H1 (cell line): ENCODE measurements around the gene ACP4. TPM values are rescaled to one million over a fixed set of nuclear protein-coding genes. Genes with fewer than 3 reads are reported as not detected.

ENCODE experiments used
- CTCF ChIA-PET: fragments of 300-600 bp; sonication (Branson Sonifier 250); formaldehyde crosslinking; loops from one replicate; lab custom pipeline; 2021; ENCODE audit not compliant: partially characterized antibody; lab: Charles Lee
- POLR2A ChIA-PET: fragments of 300-600 bp; sonication (Branson Sonifier 250); formaldehyde crosslinking; loops from one replicate; lab custom pipeline; 2021; ENCODE audit warnings: inconsistent platforms; ENCODE audit not compliant: partially characterized antibody; lab: Charles Lee
- DNase-seq, 2 experiments: peaks; one replicate each; pipeline versions ENCODE4 v3.0.0 to v3.0.0-alpha.2; 2010 to 2022; ENCODE audit warnings: low spot score in 2 of 2, low read depth in 1 of 2, mixed read lengths in 1 of 2
- FAIRE-seq: peaks from 2 replicates; lab custom pipeline; 2011; peaks lifted over from hg19 to GRCh38; lab: Jason Lieb, UNC
- H2AFZ ChIP-seq: 2 replicates; pipeline ENCODE4 v1.8.1; 2012; ENCODE audit warnings: low read length, inconsistent platforms
- H2AK5ac ChIP-seq: 2 replicates; pipeline ENCODE4 v1.6.1; 2013; ENCODE audit warnings: low read depth, low read length
- H2BK120ac ChIP-seq: replicated peaks from 2 replicates; pipeline ENCODE3; 2013; ENCODE audit warnings: low read depth, low read length, inconsistent platforms
- H2BK12ac ChIP-seq: 2 replicates; pipeline ENCODE4 v1.6.1; 2013; ENCODE audit warnings: low read depth, low read length
- H2BK15ac ChIP-seq: 2 replicates; pipeline ENCODE4 v1.6.1; 2013; ENCODE audit warnings: low read length
- H2BK20ac ChIP-seq: 2 replicates; pipeline ENCODE4 v1.6.1; 2013; ENCODE audit warnings: low read length
- H2BK5ac ChIP-seq: 2 replicates; pipeline ENCODE4 v1.6.1; 2013; ENCODE audit warnings: low read depth, low read length
- H3K14ac ChIP-seq: 2 replicates; pipeline ENCODE4 v1.6.1; 2013; ENCODE audit warnings: inconsistent platforms; ENCODE audit not compliant: insufficient read length
- H3K18ac ChIP-seq: 2 replicates; pipeline ENCODE4 v1.6.1; 2013; ENCODE audit warnings: low read length; ENCODE audit errors: extremely low read depth
- H3K23ac ChIP-seq: 2 replicates; pipeline ENCODE4 v1.6.1; 2013; ENCODE audit warnings: inconsistent platforms; ENCODE audit not compliant: insufficient read length
- H3K23me2 ChIP-seq: 2 replicates; pipeline ENCODE4 v1.6.1; 2013; ENCODE audit warnings: low read depth, low read length
- H3K27ac ChIP-seq: 2 replicates; pipeline ENCODE4 v1.6.1; 2011; ENCODE audit warnings: low read depth, low read length, inconsistent platforms
- H3K27me3 ChIP-seq, 4 experiments: replicated peaks in 1 of 4; 1 replicate in 1 of 4; 2 replicates in 3 of 4; pipeline versions ENCODE4 v1.6.1 to v1.8.1; 2011 to 2013; ENCODE audit warnings: low read length in 3 of 4, mild to moderate bottlenecking in 3 of 4, inconsistent platforms in 2 of 4, mixed read lengths in 2 of 4, moderate library complexity in 1 of 4; ENCODE audit not compliant: control insufficient read depth in 3 of 4, insufficient read depth in 3 of 4; ENCODE audit errors: extremely low read depth in 1 of 4
- H3K36me3 ChIP-seq, 4 experiments: 2 replicates each; pipeline versions ENCODE4 v1.6.1 to v1.8.1; 2011 to 2013; ENCODE audit warnings: mild to moderate bottlenecking in 4 of 4, low read length in 3 of 4, moderate library complexity in 2 of 4, control low read depth in 1 of 4, inconsistent platforms in 1 of 4; ENCODE audit not compliant: insufficient read depth in 4 of 4, control insufficient read depth in 2 of 4
- H3K4ac ChIP-seq: replicated peaks from 2 replicates; pipeline ENCODE3; 2013; ENCODE audit warnings: low read length, low read depth, mixed read lengths, inconsistent platforms; ENCODE audit not compliant: insufficient read length
- H3K4me1 ChIP-seq, 4 experiments: replicated peaks in 1 of 4; 1 replicate in 1 of 4; 2 replicates in 3 of 4; pipeline versions ENCODE4 v1.6.1 to v1.8.1; 2011 to 2013; ENCODE audit warnings: low read length in 3 of 4, inconsistent platforms in 2 of 4, mixed read lengths in 1 of 4; ENCODE audit not compliant: insufficient read depth in 4 of 4, control insufficient read depth in 3 of 4
- H3K4me2 ChIP-seq, 2 experiments: 2 replicates each; pipeline versions ENCODE4 v1.6.1 to v1.8.1; 2011 to 2013; ENCODE audit warnings: low read depth in 2 of 2, low read length in 2 of 2, control low read depth in 1 of 2, inconsistent platforms in 1 of 2, mild to moderate bottlenecking in 1 of 2; ENCODE audit not compliant: insufficient read depth in 1 of 2
- H3K4me3 ChIP-seq, 4 experiments: fragments of 200-600, 300-600 bp in 1 of 4; sonication (generic), shearing (Covaris generic), sonication (Bioruptor Twin) in 1 of 4; 2 replicates each; pipeline versions ENCODE4 v1.5.1 to v1.8.1; 2011 to 2016; ENCODE audit warnings: low read length in 4 of 4, low read depth in 3 of 4, control low read depth in 2 of 4, inconsistent platforms in 2 of 4, mild to moderate bottlenecking in 2 of 4, mixed read lengths in 1 of 4, moderate library complexity in 1 of 4; ENCODE audit not compliant: insufficient read depth in 2 of 4; ENCODE audit errors: extremely low read depth in 1 of 4
- H3K56ac ChIP-seq: replicated peaks from 2 replicates; pipeline ENCODE3; 2013; ENCODE audit warnings: low read depth, mild to moderate bottlenecking, mixed read lengths, low read length, inconsistent platforms; ENCODE audit not compliant: insufficient read length
- H3K79me1 ChIP-seq: 2 replicates; pipeline ENCODE4 v1.6.1; 2013; ENCODE audit warnings: low read depth, low read length, control low read depth
- H3K79me2 ChIP-seq, 2 experiments: 2 replicates each; pipeline versions ENCODE4 v1.6.1 to v1.8.1; 2012 to 2013; ENCODE audit warnings: low read length in 2 of 2, mild to moderate bottlenecking in 2 of 2, inconsistent platforms in 1 of 2; ENCODE audit not compliant: insufficient read depth in 2 of 2, control insufficient read depth in 1 of 2
- H3K9ac ChIP-seq, 4 experiments: replicated peaks in 1 of 4; 1 replicate in 1 of 4; 2 replicates in 3 of 4; pipeline versions ENCODE4 v1.6.1 to v1.8.1; 2011 to 2013; ENCODE audit warnings: low read depth in 3 of 4, low read length in 3 of 4, control low read depth in 2 of 4, mild to moderate bottlenecking in 2 of 4, moderate library complexity in 2 of 4, inconsistent platforms in 1 of 4; ENCODE audit errors: extremely low read depth in 1 of 4
- H3K9me3 ChIP-seq, 2 experiments: 2 replicates each; pipeline versions ENCODE4 v1.6.1 to v1.8.1; 2012 to 2013; ENCODE audit warnings: mild to moderate bottlenecking in 2 of 2, moderate library complexity in 2 of 2, control low read depth in 1 of 2, inconsistent platforms in 1 of 2, low read depth in 1 of 2, low read length in 1 of 2, mixed read lengths in 1 of 2; ENCODE audit not compliant: insufficient read depth in 2 of 2
- H4K20me1 ChIP-seq, 2 experiments: replicated peaks in 1 of 2; 2 replicates each; pipeline versions ENCODE3 to v1.8.1; 2011 to 2013; ENCODE audit warnings: inconsistent platforms in 2 of 2, low read length in 2 of 2, mild to moderate bottlenecking in 1 of 2; ENCODE audit not compliant: insufficient read depth in 2 of 2, control insufficient read depth in 1 of 2
- H4K5ac ChIP-seq: 2 replicates; pipeline ENCODE4 v1.6.1; 2013; ENCODE audit warnings: low read length, low read depth, mixed read lengths, inconsistent platforms; ENCODE audit not compliant: insufficient read length
- H4K8ac ChIP-seq: 2 replicates; pipeline ENCODE4 v1.8.0; 2013; ENCODE audit warnings: mild to moderate bottlenecking, moderate library complexity, low read length, inconsistent platforms; ENCODE audit not compliant: insufficient read depth; ENCODE audit errors: extremely low read depth
- H4K91ac ChIP-seq: replicated peaks from 2 replicates; pipeline ENCODE3; 2013; ENCODE audit warnings: low read length, mixed read lengths, inconsistent platforms; ENCODE audit not compliant: insufficient read length
- ASH2L ChIP-seq: fragments of 200-600, 300-600 bp; sonication (generic); IDR thresholded peaks from one replicate; pipeline ENCODE4 v1.7.1; 2017; ENCODE audit warnings: low read length
- HDAC2 ChIP-seq, 2 experiments: fragments of 300-600 bp in 1 of 2; sonication (generic) in 1 of 2; IDR thresholded peaks; 2 replicates each; pipeline ENCODE4 v1.6.1; 2011 to 2012; ENCODE audit warnings: low read depth in 2 of 2, low read length in 2 of 2, mild to moderate bottlenecking in 2 of 2, moderate library complexity in 2 of 2, borderline replicate concordance in 1 of 2, inconsistent platforms in 1 of 2
- JUN ChIP-seq: IDR thresholded peaks from 2 replicates; pipeline ENCODE4 v1.6.1; 2011; ENCODE audit warnings: low read depth, mild to moderate bottlenecking, improper control_type of control experiment, low read length
- SIN3A ChIP-seq, 2 experiments: IDR thresholded peaks in 1 of 2; conservative IDR thresholded peaks in 1 of 2; 2 replicates each; pipeline ENCODE4 v1.6.1; 2011 to 2012; ENCODE audit warnings: low read length in 2 of 2, improper control_type of control experiment in 1 of 2, low read depth in 1 of 2, mild to moderate bottlenecking in 1 of 2
- SIX5 ChIP-seq: IDR thresholded peaks from 2 replicates; pipeline ENCODE4 v1.6.1; 2011; ENCODE audit warnings: mild to moderate bottlenecking, low read depth, low read length
- SUZ12 ChIP-seq: fragments of 200-600 bp; sonication (generic); IDR thresholded peaks from 2 replicates; pipeline ENCODE4 v1.6.1; 2012; ENCODE audit warnings: mild to moderate bottlenecking, inconsistent platforms, low read length, moderate library complexity, mixed read lengths
- TBP ChIP-seq: IDR thresholded peaks from 2 replicates; pipeline ENCODE4 v1.6.1; 2011; ENCODE audit warnings: low read depth, low read length, improper control_type of control experiment
- WGBS, 2 experiments: shearing (Covaris generic) in 1 of 2; methylation state at CpG; one replicate each; pipeline versions ENCODE4 v1.1.6 to v1.1.7; 2013 to 2015; ENCODE audit warnings: low lambda C conversion rate in 2 of 2, mixed read lengths in 2 of 2, inconsistent platforms in 1 of 2, low coverage in 1 of 2, missing lambda C conversion rate in 1 of 2; ENCODE audit not compliant: insufficient replicate concordance in 2 of 2, insufficient coverage in 1 of 2, insufficient read length in 1 of 2; ENCODE audit errors: extremely low coverage in 1 of 2, missing lambda C conversion rate in 1 of 2; 5-methylcytosine and 5-hydroxymethylcytosine counted together
- polyA plus RNA-seq, 7 experiments: library from polyadenylated mRNA; depleted of rRNA in 3 of 7; stranded (reverse) in 5 of 7; unstranded in 2 of 7; fragments of >200 nt in 5 of 7; fragments of 200-250 nt in 2 of 7; gene quantifications; 1 replicate in 5 of 7; 2 replicates in 1 of 7; 4 replicates in 1 of 7; pipeline versions ENCODE4 v1.2.1 to v1.2.3, GENCODE V29; 2011 to 2013; ENCODE audit warnings: missing spikeins in 2 of 7, mixed read lengths in 2 of 7
- total RNA-seq: library from RNA; stranded (reverse); fragmentation: NEBNext Ultra II Directional; extraction: Animal tissue kit (Norgen Biotek cat#: 25700); gene quantifications from 2 replicates; pipeline ENCODE4 v1.2.1, GENCODE V29; 2021
- TF ChIP-seq, protein P1 (sequence below): IDR thresholded peaks from 2 replicates; pipeline ENCODE4 v1.6.1; 2012; ENCODE audit warnings: inconsistent platforms
- TF ChIP-seq, protein P2 (sequence below): IDR thresholded peaks from 2 replicates; pipeline ENCODE4 v1.6.1; 2011; ENCODE audit warnings: low read length, improper control_type of control experiment

Gene ACP4
- total and polyA plus RNA-seq, 2 of the 8 experiments (the other 6 are each of a cell fraction or from before 2014, with no cell fraction given) = not detected

DNA sequence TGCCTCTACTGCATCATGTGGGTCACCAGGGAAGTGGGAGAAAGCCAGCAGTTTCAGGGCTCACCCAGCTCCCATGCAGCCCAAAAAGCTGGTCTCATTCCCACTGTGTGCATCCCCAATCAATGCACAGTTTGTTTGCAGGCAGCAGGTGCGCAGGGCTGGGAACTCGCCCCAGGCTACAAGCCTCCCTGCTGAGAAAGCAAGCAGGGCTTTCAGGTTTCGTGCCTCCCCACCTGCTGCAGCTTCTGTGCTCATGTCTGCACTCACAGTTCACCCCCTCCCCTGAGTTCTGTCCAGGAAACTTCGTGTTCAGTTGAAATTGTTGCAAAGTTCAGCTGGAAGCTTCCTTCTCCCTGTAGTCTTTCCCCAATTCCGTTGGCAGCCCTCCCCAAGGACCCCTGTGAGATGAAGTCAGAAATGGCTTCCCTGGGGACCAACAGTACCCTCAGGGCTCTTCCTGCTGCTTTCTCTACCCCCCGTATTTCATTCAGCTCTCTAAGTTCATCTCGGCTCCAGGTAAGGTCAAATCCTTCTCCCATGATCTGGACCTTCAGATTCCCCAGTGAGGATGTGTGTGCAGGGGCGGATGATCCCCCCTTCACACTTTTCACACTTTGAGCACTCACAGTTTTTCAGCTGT lies 54.2 kb downstream of the ACP4 start:
- no peaks in the 10 kb centered on the region for H4K20me1 ChIP-seq
- H3K23ac ChIP-seq = no peak overlapping the region

More for the DNA sequence above, 54.2 kb downstream of the ACP4 start:
- Histone ChIP-seq H2BK15ac (no peak overlapping the region), H3K9me3 (0 out of 4 replicates have a peak, but pooled peaks cover 0 to 4% of the 10 kb centered on the region in 2 experiments), H2BK12ac (no peak overlapping the region), H3K36me3 (no peaks in the 10 kb centered on the region), H4K8ac (no peak overlapping the region), H3K4me1 (no peaks in the 10 kb centered on the region), H3K79me2 (no peaks in the 10 kb centered on the region), H2AK5ac (no peak overlapping the region), H2BK120ac (no peak overlapping the region), H3K56ac (no peak overlapping the region), H3K23me2 (no peaks in the 10 kb centered on the region), H4K91ac (no peak overlapping the region), H3K4me3 (no peak overlapping the region), H2AFZ (no peak overlapping the region), H3K9ac (no peak overlapping the region), H2BK20ac (no peak overlapping the region), H3K4ac (no peak overlapping the region), H3K27ac (no peak overlapping the region), H4K5ac (no peak overlapping the region), H2BK5ac (no peak overlapping the region), H3K27me3 (no peaks in the 10 kb centered on the region; a peak in 1 of 7 replicates), H3K4me2 (no peak overlapping the region), H3K18ac (no peak overlapping the region), H3K14ac (no peak overlapping the region), H3K79me1 (no peaks in the 10 kb centered on the region)
- WGBS, 2 experiments = 81% methylated on average over 7 of the region's 8 CpGs; no CpG with 5 or more reads in 1 of the 2 experiments
- DNase-seq = no peak
- CTCF ChIA-PET = interaction anchor here (1.6 to 2.1 kb wide), 3 partner anchors 11 to 30 kb away, joined by 3 to 7 read pairs (median 5); partner anchors contain the start of gene KLK15
- POLR2A ChIA-PET = no interaction called here
- TF ChIP-seq ASH2L (no peak), SUZ12 (no peak), TBP (no peak), SIN3A (conservative IDR thresholded peaks at IDR 0.05 in 1 of 2, IDR thresholded peaks at IDR 0.05 in 1 of 2; ENCODE audit: low read depth in 1 of 2, low read length in 2 of 2) (no peak), SIX5 (no peak), HDAC2 (IDR thresholded peaks at IDR 0.05; ENCODE audit: borderline replicate concordance in 1 of 2, low read depth in 2 of 2, low read length in 2 of 2) (no peak), JUN (no peak)
- TF ChIP-seq, protein P1, sequence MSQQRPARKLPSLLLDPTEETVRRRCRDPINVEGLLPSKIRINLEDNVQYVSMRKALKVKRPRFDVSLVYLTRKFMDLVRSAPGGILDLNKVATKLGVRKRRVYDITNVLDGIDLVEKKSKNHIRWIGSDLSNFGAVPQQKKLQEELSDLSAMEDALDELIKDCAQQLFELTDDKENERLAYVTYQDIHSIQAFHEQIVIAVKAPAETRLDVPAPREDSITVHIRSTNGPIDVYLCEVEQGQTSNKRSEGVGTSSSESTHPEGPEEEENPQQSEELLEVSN = no peak
- TF ChIP-seq, protein P2, sequence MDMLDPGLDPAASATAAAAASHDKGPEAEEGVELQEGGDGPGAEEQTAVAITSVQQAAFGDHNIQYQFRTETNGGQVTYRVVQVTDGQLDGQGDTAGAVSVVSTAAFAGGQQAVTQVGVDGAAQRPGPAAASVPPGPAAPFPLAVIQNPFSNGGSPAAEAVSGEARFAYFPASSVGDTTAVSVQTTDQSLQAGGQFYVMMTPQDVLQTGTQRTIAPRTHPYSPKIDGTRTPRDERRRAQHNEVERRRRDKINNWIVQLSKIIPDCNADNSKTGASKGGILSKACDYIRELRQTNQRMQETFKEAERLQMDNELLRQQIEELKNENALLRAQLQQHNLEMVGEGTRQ = no peak
- FAIRE-seq = no peak
